Measurements from ENCODE around the gene FAM193B.

- no peak for TF ChIP-seq POLR2A (IDR thresholded peaks at IDR 0.05)
- TF ChIP-seq CTCF (IDR thresholded peaks at IDR 0.05): no peak
These were observed 54.5 kb downstream of the FAM193B start for GRCh38 chr5:177499842-177500241.
